Omental fat pad (tissue), 4 donors: ENCODE measurements around the gene CPE. TPM values are rescaled to one million over a fixed set of nuclear protein-coding genes. Genes with fewer than 3 reads are reported as not detected.

Experiments used
- ATAC-seq: fragments of 150-250 bp; one replicate; pipeline ENCODE4 v1.9.1; 2016; ENCODE audit warnings: mild to moderate bottlenecking, moderate library complexity; ENCODE audit not compliant: low FRiP score
- DNase-seq: peaks from one replicate; pipeline ENCODE4 v3.0.0-alpha.2; 2019; ENCODE audit warnings: low spot score
- total RNA-seq, 4 donors: library from RNA; depleted of rRNA; stranded (reverse); fragments of >200 nt; gene quantifications; one replicate each; pipeline ENCODE4 v1.1.0, GENCODE V29; 2016
- TF ChIP-seq, protein P1 (sequence below), 3 donors: fragments of 450-650 bp; IDR thresholded peaks; one replicate each; pipeline ENCODE4 v1.5.1; 2016 to 2017; ENCODE audit warnings: antibody characterized with exemption in 3 of 3, mild to moderate bottlenecking in 3 of 3, moderate library complexity in 2 of 3

The CPE gene
- total RNA-seq, 4 donors from 2014 or later, result 102 to 224 (median 135) TPM

DNA sequence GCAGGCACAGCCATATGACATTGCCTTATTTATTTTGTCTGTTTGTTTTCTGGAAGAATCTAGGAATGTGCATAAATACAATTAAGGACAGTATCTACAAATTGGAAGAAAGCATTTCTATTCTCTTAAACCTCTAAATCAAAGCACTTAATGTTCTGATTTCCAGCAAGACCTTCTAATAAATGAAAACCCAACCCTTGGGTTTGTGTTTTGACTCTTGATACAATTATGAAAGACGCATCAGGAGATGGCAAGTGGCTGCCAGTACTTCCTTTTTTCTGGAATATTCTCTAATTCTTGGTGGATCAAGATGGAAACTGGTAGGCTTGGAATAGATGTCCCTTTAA, 437 bp upstream of the CPE start:
- no peak for ATAC-seq
- DNase-seq, result no peak
- TF ChIP-seq, protein P1, sequence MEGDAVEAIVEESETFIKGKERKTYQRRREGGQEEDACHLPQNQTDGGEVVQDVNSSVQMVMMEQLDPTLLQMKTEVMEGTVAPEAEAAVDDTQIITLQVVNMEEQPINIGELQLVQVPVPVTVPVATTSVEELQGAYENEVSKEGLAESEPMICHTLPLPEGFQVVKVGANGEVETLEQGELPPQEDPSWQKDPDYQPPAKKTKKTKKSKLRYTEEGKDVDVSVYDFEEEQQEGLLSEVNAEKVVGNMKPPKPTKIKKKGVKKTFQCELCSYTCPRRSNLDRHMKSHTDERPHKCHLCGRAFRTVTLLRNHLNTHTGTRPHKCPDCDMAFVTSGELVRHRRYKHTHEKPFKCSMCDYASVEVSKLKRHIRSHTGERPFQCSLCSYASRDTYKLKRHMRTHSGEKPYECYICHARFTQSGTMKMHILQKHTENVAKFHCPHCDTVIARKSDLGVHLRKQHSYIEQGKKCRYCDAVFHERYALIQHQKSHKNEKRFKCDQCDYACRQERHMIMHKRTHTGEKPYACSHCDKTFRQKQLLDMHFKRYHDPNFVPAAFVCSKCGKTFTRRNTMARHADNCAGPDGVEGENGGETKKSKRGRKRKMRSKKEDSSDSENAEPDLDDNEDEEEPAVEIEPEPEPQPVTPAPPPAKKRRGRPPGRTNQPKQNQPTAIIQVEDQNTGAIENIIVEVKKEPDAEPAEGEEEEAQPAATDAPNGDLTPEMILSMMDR (IDR thresholded peaks at IDR 0.05), result no peak

DNA sequence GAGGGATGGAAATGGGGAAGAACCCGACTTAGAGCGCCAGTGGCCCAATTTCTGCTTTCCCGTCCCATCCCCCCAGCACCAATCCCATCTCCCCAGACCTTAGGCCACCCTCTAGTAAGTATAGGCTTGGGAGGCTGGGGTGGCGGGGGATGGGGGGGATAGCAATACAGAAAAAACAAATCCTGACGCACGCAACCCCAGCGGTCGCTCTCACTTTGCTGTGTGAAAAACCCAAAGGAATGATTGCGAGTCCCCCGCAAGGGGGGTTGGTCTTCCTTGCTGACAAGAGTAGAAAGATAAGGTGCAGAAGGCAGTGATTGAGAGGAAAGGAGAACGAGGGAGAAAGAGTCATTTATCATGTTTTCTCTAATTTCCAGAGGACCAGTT, 863 bp downstream of the CPE start:
- TF ChIP-seq, protein P1 (IDR thresholded peaks at IDR 0.05), result no peak
- ATAC-seq (peak; percentile 26), DNase-seq (no peak)

DNA sequence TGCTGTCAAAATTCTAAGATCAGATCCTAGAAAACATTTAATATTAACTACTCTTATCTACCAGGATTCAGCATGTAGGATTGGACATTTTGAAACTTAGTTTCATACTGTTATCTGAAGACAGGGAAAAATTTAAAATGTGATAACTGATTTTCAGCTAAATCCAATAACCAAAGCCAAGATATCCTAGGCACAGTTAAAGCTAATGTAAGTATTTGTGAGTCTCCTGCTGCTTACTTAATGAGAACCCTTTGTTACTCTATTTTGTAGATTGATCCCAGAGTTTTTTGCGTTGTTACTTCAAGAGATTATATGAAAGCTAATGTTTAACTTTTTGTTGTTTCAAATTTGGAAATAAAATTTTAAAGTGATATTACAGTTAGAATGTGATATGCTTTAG, 2.0 kb downstream of the CPE start:
- ATAC-seq, result no peak
- DNase-seq, result no peak
- TF ChIP-seq, protein P1 (IDR thresholded peaks at IDR 0.05), result no peak

DNA sequence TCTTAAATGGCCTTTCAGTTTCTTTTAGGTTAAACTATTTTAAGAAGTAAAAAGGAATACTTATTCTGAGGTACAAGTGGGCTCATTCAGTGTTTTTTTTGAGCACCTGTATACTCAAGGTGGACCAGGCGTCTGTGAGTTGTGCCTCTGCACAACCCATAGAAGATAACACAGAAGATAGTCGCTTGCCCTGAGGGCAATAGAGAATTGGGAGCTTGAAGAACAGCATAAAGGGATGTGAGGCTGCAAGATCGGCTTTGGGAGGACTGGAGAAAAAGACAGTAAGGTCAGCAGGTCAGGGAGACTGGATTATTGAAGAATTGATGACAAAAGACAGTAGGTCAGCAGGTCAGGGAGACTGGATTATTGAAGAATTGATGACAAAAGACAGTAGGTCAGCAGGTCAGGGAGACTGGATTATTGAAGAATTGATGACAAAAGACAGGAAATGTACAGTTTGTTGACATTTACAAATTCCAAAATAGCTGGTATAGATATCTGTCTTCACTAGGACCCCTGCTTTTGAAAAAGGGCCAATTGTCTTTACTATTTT, 3.1 kb downstream of the CPE start:
- TF ChIP-seq, protein P1 (IDR thresholded peaks at IDR 0.05), result no peak
- DNase-seq (no peak), ATAC-seq (no peak)

DNA sequence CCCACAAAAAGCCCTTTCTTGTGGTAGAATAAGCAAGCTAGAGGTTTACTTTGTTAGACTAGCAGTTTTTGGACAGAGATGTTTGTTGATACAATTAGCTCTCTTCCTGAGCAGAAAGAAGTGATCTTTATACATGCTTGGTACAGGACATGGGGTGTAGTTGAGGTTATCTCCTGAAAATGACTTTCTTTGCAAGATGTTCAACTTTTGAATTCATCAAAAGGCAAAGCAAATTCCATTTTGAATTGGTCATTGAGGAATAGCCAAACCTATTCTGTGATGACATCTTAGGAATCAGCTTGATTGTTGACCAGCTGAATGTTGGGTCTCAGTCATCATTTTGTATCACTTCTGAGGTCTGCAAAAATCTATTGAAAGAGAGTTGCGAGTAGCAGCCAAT, 3.8 kb downstream of the CPE start:
- TF ChIP-seq, protein P1 (IDR thresholded peaks at IDR 0.05), result no peak
- DNase-seq (no peak), ATAC-seq (no peak)

DNA sequence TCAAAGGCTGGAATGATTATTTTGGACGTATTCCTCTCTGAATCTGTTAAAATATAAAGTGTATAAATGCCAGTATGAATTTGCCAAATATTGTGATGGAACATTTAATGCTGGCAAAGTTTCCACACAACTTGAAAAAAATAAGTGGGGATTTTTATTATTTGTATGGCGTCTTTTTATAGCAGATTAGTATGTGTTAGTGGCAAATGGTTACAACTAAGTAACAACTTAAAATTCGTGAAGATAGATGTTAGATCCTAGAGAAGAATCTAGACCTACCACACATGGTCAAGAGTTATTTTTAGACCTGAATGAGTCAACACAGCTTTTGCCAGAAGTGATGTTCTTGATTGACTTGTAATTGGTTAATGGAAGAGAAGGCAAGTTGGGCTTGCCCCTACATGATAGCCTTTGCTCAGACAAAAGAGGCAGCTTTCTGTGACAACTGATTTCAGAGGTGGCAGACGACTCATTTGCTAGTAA, 4.8 kb downstream of the CPE start:
- ATAC-seq (no peak), DNase-seq (no peak)
- TF ChIP-seq, protein P1 (IDR thresholded peaks at IDR 0.05), result no peak

DNA sequence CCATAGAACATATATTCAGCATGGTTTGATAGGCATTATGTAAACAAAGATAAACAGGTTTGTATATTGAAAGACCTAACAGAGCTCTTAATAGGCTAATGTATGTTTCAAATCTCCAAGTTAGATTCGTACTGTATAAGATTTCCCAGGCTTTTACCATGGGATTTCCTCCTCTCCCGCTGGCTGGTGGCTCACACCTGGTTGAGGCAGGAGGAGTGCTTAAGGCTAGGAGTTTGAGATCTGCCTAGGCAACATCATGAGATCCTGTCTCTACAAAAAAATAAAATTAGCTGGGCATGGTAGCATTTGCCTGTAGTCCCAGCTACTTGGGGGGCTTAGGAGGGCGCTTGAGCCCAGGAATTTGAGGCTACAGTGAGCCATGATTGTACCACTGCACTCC, 5.4 kb downstream of the CPE start:
- TF ChIP-seq, protein P1 (IDR thresholded peaks at IDR 0.05), result no peak
- DNase-seq (no peak), ATAC-seq (no peak)
